ENCODE results near the gene CFL1. TPM values are rescaled to one million over a fixed set of nuclear protein-coding genes. Genes with fewer than 3 reads are reported as not detected.

CFL1 gene
- total RNA-seq, 4 donors from 2014 or later = 227 to 514 (median 399) TPM

GRCh38 chr11:65859812-65860277 is 1.9 kb upstream of the CFL1 start:
- H3K9me3 ChIP-seq = no peaks in the 10 kb centered on the region
- peak overlapping the region; percentile 92 to 99 for H3K4me3 ChIP-seq
- no peak for TF ChIP-seq CTCF (IDR thresholded peaks at IDR 0.05)
- intact Hi-C loops (cut with DNase I; ENCODE audit: low total_unique reads) = no loop called here
- peak overlapping the region; percentile 98 to 99 for H3K27ac ChIP-seq
- H3K27me3 ChIP-seq = no peaks in the 10 kb centered on the region
- peaks cover 7 to 13% of the 10 kb centered on the region in 2 donors for H3K4me1 ChIP-seq
- H3K36me3 ChIP-seq = no peaks in the 10 kb centered on the region
- no peak for DNase-seq

GRCh38 chr11:65859095-65859811 is 1.3 kb upstream of the CFL1 start:
- Histone ChIP-seq H3K9me3 (no peaks in the 10 kb centered on the region), H3K27ac (peak overlapping the region; percentile 98 to 99), H3K36me3 (no peaks in the 10 kb centered on the region), H3K4me3 (peak overlapping the region; percentile 92 to 99), H3K27me3 (no peaks in the 10 kb centered on the region), H3K4me1 (peaks cover 7 to 13% of the 10 kb centered on the region in 2 donors)
- peak; percentile 99 to 100 for DNase-seq
- peak in 2 of 4 experiments; percentile 19 to 24 for TF ChIP-seq CTCF (IDR thresholded peaks at IDR 0.05)
- peak; percentile 95 to 99 for TF ChIP-seq POLR2A (IDR thresholded peaks at IDR 0.05)
- intact Hi-C loops (cut with DNase I; ENCODE audit: low total_unique reads) = no loop called here

GRCh38 chr11:65858681-65859087 is 704 bp upstream of the CFL1 start:
- H3K4me3 ChIP-seq = peak overlapping the region; percentile 92 to 99
- H3K4me1 ChIP-seq = peaks cover 7 to 13% of the 10 kb centered on the region in 2 donors
- no peaks in the 10 kb centered on the region for H3K36me3 ChIP-seq
- H3K27me3 ChIP-seq = no peaks in the 10 kb centered on the region
- peak overlapping the region; percentile 98 to 99 for H3K27ac ChIP-seq
- DNase-seq = no peak
- H3K9me3 ChIP-seq = no peaks in the 10 kb centered on the region
- TF ChIP-seq CTCF (IDR thresholded peaks at IDR 0.05) (no peak), POLR2A (IDR thresholded peaks at IDR 0.05) (no peak)
- intact Hi-C loops (cut with DNase I; ENCODE audit: low total_unique reads) = no loop called here

GRCh38 chr11:65857500-65857852 is 504 bp downstream of the CFL1 start:
- TF ChIP-seq CTCF (IDR thresholded peaks at IDR 0.05) = no peak
- TF ChIP-seq POLR2A (IDR thresholded peaks at IDR 0.05) = no peak
- H3K4me1 ChIP-seq = peaks cover 7 to 13% of the 10 kb centered on the region in 2 donors
- peak overlapping the region; percentile 96 to 98 for H3K27ac ChIP-seq
- peak overlapping the region; percentile 92 to 99 for H3K4me3 ChIP-seq
- intact Hi-C loops (cut with DNase I; ENCODE audit: low total_unique reads) = no loop called here
- no peaks in the 10 kb centered on the region for H3K27me3 ChIP-seq
- H3K9me3 ChIP-seq = no peaks in the 10 kb centered on the region
- H3K36me3 ChIP-seq = no peaks in the 10 kb centered on the region
- peak; percentile 59 to 66 for DNase-seq

- peaks cover 6 to 11% of the 10 kb centered on the region in 2 donors for H3K4me1 ChIP-seq
- no peaks in the 10 kb centered on the region for H3K9me3 ChIP-seq
- intact Hi-C loops (cut with DNase I; ENCODE audit: low total_unique reads) = no loop called here
- no peaks in the 10 kb centered on the region for H3K36me3 ChIP-seq
- TF ChIP-seq POLR2A (IDR thresholded peaks at IDR 0.05) (peak; percentile 36 to 78), CTCF (IDR thresholded peaks at IDR 0.05) (peak in 1 of 4 experiments; percentile 19)
- peak overlapping the region; percentile 92 to 99 for H3K4me3 ChIP-seq
- DNase-seq = peak; percentile 78
- peak overlapping the region; percentile 96 to 98 for H3K27ac ChIP-seq
- no peaks in the 10 kb centered on the region for H3K27me3 ChIP-seq
Measured at GRCh38 chr11:65856689-65857499, 1.1 kb downstream of the CFL1 start.
